PC-3 (cell line): ENCODE data around the gene POU3F3.

Experiments used
- CTCF ChIP-seq: fragments of 300-600 bp; sonication (generic); conservative IDR thresholded peaks from 2 replicates; pipeline ENCODE4 v1.5.1; 2017; ENCODE audit warnings: antibody characterized with exemption, low read depth, mild to moderate bottlenecking, low read length
- EZH2 ChIP-seq: fragments of 300-600 bp; sonication (generic); IDR thresholded peaks from one replicate; pipeline ENCODE4 v1.6.1; 2017; ENCODE audit warnings: antibody characterized with exemption, mild to moderate bottlenecking, low read length; ENCODE audit not compliant: unreplicated experiment
- EZH2phosphoT487 ChIP-seq: fragments of 300-600 bp; sonication (generic); IDR thresholded peaks from 2 replicates; pipeline ENCODE4 v1.6.1; 2018; ENCODE audit warnings: mild to moderate bottlenecking, antibody characterized with exemption, low read length, borderline replicate concordance

GRCh38 chr2:104866883-104867812 is 13.2 kb downstream of the POU3F3 start:
- TF ChIP-seq CTCF (no peak), EZH2 (no peak), EZH2phosphoT487 (no peak)
